ENCODE data around the gene DPY19L3. TPM values are rescaled to one million over a fixed set of nuclear protein-coding genes. Genes with fewer than 3 reads are reported as not detected.

Gene DPY19L3
- total RNA-seq, 6 donors from 2014 or later, result 27.3 to 76.5 (median 29.5) TPM

DNA sequence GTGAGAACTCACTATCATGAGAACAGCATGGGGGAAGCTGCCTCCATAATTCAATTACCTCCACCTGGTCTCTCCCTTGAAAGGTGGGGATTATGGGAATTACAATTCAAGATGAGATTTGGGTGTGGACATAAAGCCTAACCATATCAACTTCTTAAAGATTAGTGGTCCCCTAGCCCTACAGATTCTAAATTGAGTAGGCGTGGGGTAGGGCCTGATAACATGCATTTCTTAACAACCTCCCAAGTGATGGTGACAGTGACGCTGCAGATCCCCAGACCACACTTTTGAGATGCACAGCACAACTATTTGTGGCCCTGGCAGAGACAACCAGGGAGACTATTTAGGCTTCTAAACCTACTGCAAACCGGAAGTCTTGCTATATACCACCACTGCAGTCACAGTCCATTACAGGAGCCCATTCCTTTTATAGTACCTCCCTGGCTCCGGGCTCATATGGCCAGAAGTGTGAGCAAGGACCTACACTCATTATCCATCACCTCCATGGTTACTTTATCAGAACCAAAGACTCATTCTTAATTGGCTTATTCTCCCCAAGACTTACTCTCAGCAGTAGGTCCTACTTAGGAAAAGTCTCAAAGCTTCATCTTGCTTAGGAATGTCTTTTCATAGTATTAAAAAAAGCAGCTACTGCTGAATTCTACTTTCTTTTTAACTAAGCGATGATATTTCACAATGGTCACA lies 2.1 kb upstream of the DPY19L3 start:
- H3K36me3 ChIP-seq, result no peaks in the 10 kb centered on the region
- ATAC-seq (ENCODE audit: low FRiP score in 2 of 2), result no peak
- H3K4me3 ChIP-seq, result no peak overlapping the region
- no peaks in the 10 kb centered on the region for H3K27me3 ChIP-seq
- 86% methylated on average over 4 to 5 of the region's 5 CpGs for WGBS, 2 donors
- DNase-seq, result no peak
- TF ChIP-seq POLR2AphosphoS5 (IDR thresholded peaks at IDR 0.05) (no peak), EP300 (IDR thresholded peaks at IDR 0.05) (no peak), POLR2A (IDR thresholded peaks at IDR 0.05) (no peak)
- TF ChIP-seq, protein P1, sequence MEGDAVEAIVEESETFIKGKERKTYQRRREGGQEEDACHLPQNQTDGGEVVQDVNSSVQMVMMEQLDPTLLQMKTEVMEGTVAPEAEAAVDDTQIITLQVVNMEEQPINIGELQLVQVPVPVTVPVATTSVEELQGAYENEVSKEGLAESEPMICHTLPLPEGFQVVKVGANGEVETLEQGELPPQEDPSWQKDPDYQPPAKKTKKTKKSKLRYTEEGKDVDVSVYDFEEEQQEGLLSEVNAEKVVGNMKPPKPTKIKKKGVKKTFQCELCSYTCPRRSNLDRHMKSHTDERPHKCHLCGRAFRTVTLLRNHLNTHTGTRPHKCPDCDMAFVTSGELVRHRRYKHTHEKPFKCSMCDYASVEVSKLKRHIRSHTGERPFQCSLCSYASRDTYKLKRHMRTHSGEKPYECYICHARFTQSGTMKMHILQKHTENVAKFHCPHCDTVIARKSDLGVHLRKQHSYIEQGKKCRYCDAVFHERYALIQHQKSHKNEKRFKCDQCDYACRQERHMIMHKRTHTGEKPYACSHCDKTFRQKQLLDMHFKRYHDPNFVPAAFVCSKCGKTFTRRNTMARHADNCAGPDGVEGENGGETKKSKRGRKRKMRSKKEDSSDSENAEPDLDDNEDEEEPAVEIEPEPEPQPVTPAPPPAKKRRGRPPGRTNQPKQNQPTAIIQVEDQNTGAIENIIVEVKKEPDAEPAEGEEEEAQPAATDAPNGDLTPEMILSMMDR (IDR thresholded peaks at IDR 0.05), result no peak
- H3K9me3 ChIP-seq, result no peaks in the 10 kb centered on the region
- H3K4me1 ChIP-seq, result peaks cover 14 to 37% (median 16%) of the 10 kb centered on the region in 4 donors
- no peak overlapping the region for H3K27ac ChIP-seq

DNA sequence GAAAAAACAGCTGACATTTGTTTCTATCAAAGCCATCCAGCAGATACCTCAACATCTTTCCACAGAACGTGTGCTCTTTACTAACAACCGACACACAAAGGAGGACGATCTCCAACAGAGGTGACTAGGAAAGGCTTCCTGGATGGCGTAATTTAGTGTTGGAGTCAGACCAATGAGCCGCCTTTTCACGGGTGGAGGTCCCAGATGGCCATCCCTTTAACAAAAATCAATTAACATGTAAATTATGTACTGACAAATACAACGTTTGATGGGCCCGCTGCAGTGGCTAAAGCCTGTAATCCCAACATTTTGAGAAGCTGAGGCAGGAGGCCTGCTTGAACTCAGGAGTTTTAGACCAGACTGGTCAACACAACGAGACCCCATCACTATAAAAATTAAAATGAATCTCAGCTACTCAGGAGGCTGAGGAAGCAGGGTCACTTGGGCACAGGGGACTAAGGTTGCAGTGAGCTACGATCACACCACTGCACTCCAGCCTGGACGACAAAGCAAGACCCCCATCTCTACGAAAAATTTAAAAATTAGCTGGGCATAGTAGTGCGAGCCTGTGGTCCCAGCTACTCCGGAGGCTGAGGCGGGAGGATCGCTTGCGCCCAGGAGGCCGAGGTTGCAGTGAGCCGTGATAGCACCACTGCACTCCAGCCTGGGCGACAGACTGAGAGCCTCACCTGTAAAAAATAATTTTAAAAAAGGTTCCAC lies 1.2 kb upstream of the DPY19L3 start:
- 66 to 71% methylated on average over 20 of the region's 20 CpGs for WGBS, 2 donors
- ATAC-seq (ENCODE audit: low FRiP score in 2 of 2), result no peak
- H3K27me3 ChIP-seq, result no peaks in the 10 kb centered on the region
- H3K27ac ChIP-seq, result peak overlapping the region; percentile 92 to 99 (median 99)
- H3K36me3 ChIP-seq, result peaks cover 0 to 5% (median under 1%) of the 10 kb centered on the region in 4 donors
- no peaks in the 10 kb centered on the region for H3K9me3 ChIP-seq
- peaks cover 14 to 37% (median 16%) of the 10 kb centered on the region in 4 donors for H3K4me1 ChIP-seq
- DNase-seq, result peak in 1 of 2 donors; percentile 55
- peak overlapping the region; percentile 53 to 91 (median 86) for H3K4me3 ChIP-seq
- TF ChIP-seq, protein P1 (IDR thresholded peaks at IDR 0.05), result no peak
- TF ChIP-seq EP300 (IDR thresholded peaks at IDR 0.05), result no peak
- no peak for TF ChIP-seq POLR2AphosphoS5 (IDR thresholded peaks at IDR 0.05)
- TF ChIP-seq POLR2A (IDR thresholded peaks at IDR 0.05), result no peak

DNA sequence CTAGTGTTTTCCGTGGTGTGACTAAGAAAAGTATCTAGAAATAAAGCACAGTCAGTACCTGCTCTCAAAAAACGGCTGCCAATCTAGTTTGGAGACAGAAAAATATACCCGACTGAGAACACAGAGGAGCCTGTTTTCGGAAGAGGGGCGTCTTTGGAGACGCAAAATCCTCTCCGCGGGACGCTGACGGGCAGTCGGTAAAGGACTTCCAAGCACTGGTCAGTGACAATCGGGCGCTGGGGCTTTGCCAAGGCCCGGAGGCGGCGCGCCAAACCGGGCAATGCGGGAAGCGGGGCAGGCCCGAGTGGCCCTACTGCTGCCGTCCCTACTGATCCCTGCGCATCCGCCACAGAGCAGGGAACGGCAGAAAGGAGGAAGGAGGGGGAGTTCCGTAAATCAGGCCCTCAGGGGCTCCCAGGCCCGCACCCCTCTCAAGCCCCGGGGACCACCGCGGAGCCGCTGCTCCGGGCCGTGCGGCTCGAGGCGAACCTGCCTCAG lies 588 bp upstream of the DPY19L3 start:
- Histone ChIP-seq H3K4me3 (peak overlapping the region; percentile 53 to 91 (median 86)), H3K27ac (peak overlapping the region; percentile 92 to 99 (median 99)), H3K36me3 (peaks cover 0 to 10% (median 4%) of the 10 kb centered on the region in 4 donors), H3K9me3 (no peaks in the 10 kb centered on the region), H3K27me3 (no peaks in the 10 kb centered on the region), H3K4me1 (peaks cover 14 to 37% (median 16%) of the 10 kb centered on the region in 4 donors)
- 0 to 1% methylated on average over 28 to 30 of the region's 36 CpGs for whole genome bisulfite sequencing, 2 donors
- ATAC-seq (ENCODE audit: low FRiP score in 2 of 2) (peak; percentile 31 to 56), DNase-seq (peak; percentile 63 to 94)
- no peak for TF ChIP-seq POLR2A (IDR thresholded peaks at IDR 0.05)

DNA sequence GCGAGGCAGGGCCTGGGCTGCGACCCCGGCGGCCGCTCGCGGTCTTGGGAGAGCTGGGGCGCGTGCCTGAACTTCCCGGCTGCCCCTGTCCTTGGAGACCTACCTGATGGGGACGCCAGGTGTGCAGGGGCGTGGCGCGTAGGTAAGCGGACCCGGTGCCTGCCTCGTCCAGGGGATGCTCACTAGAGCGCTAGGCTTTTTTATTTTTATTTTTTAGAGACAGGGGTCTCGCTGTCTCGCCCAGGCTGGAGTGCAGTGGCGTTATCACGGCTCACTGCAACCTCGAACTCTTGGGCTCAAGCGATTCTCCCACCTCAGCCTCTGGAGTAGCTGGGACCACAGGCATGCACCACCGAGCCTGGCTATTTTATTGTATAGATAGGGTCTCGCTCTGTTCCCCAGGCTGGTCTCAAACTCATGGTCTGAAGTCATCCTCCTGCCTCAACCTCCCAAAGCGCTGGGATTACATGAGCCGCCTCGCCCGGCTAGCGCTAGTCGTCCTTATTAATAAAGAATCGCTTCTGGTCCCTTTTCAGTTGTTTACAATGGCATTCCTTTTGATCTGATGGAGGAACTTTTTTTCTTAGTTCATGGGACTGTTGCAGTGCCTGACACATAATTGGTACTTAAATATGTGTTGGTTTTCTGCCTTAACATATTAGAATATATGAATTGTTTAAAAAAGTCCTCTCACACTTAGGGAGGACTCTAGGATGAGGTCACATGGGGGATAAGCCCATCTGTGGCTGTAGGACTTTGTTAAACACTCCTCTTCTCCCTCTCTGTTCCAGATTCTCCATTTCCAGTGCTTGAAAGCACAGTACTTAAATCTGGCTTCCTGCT lies 812 bp downstream of the DPY19L3 start:
- Histone ChIP-seq H3K9me3 (no peaks in the 10 kb centered on the region), H3K27ac (peak overlapping the region; percentile 92 to 99 (median 99)), H3K4me1 (peaks cover 14 to 37% (median 16%) of the 10 kb centered on the region in 4 donors), H3K27me3 (no peaks in the 10 kb centered on the region), H3K4me3 (peak overlapping the region; percentile 56 to 91 (median 86)), H3K36me3 (peaks cover 0 to 24% (median 8%) of the 10 kb centered on the region in 4 donors)
- no peak for ATAC-seq (ENCODE audit: low FRiP score in 2 of 2)
- WGBS, 2 donors, result 11 to 18% methylated on average over 16 to 17 of the region's 33 CpGs
- TF ChIP-seq, protein P1 (IDR thresholded peaks at IDR 0.05), result peak in 2 of 6 experiments; percentile 2 to 45
- TF ChIP-seq POLR2A (IDR thresholded peaks at IDR 0.05) (no peak), EP300 (IDR thresholded peaks at IDR 0.05) (no peak), POLR2AphosphoS5 (IDR thresholded peaks at IDR 0.05) (peak in 1 of 2 donors; percentile 18)
- DNase-seq, result peak in 1 of 2 donors; percentile 13

Data from upper lobe of left lung (tissue), 6 donors.